Right lobe of liver (tissue), 6 donors: ENCODE data around the gene SMC1B. TPM values are rescaled to one million over a fixed set of nuclear protein-coding genes. Genes with fewer than 3 reads are reported as not detected.

Experiments used
- ATAC-seq, 4 donors: fragments of 200-7000 bp; cut with Tn5 transposase; one replicate each; pipeline ENCODE4 v1.9.1; 2020; ENCODE audit warnings: mild to moderate bottlenecking in 4 of 4, moderate library complexity in 4 of 4
- DNase-seq, 3 donors: peaks; one replicate each; pipeline ENCODE4 v3.0.0-alpha.2; 2020
- H3K27ac ChIP-seq, 3 donors: fragments of 200-600 bp; one replicate each; pipeline ENCODE4 v1.8.0; 2022
- H3K27me3 ChIP-seq, 2 donors: fragments of 200-600 bp; one replicate each; pipeline ENCODE4 v1.8.0; 2022
- H3K36me3 ChIP-seq, 4 donors: fragments of 200-600 bp; sonication (generic) in 1 of 4; one replicate each; pipeline versions ENCODE4 v1.5.1 to v1.8.0; 2017 to 2022; ENCODE audit warnings: control low read depth in 1 of 4
- H3K4me1 ChIP-seq, 4 donors: fragments of 200-600 bp; sonication (generic) in 1 of 4; one replicate each; pipeline versions ENCODE4 v1.5.1 to v1.8.0; 2017 to 2022; ENCODE audit warnings: control low read depth in 1 of 4
- H3K4me3 ChIP-seq, 3 donors: fragments of 200-600 bp; one replicate each; pipeline ENCODE4 v1.8.0; 2022
- H3K9me3 ChIP-seq, 4 donors: fragments of 200-600 bp; sonication (generic) in 1 of 4; one replicate each; pipeline versions ENCODE4 v1.5.1 to v1.8.0; 2017 to 2022; ENCODE audit warnings: control low read depth in 1 of 4
- POLR2A ChIP-seq: fragments of 450-650 bp; IDR thresholded peaks from one replicate; pipeline ENCODE4 v1.6.1; 2017; ENCODE audit warnings: antibody characterized with exemption, mild to moderate bottlenecking
- WGBS: methylation state at CpG from one replicate; pipeline ENCODE4 v1.1.6; 2018; ENCODE audit warnings: low coverage, low lambda C conversion rate; ENCODE audit not compliant: insufficient coverage; ENCODE audit errors: missing lambda C conversion rate; 5-methylcytosine and 5-hydroxymethylcytosine counted together
- intact Hi-C, 2 donors: fragments of 100-400 bp; cut with DNase I; formaldehyde crosslinking; loops; one replicate each; pipeline versions ENCODE4 v1.11.2 to v1.14.1; 2022
- total RNA-seq, 6 experiments: library from RNA; depleted of rRNA in 2 of 6; stranded (reverse); fragments of >200 nt in 2 of 6; fragmentation: NEBNext Ultra II Directional in 3 of 6; extraction: Animal tissue kit (Norgen Biotek cat#: 25700) in 3 of 6; gene quantifications; one replicate each; pipeline versions ENCODE4 v1.1.0 to v1.2.4, GENCODE V29; 2016 to 2023
- TF ChIP-seq, protein P1 (sequence below), 4 donors: fragments of 200-600 bp in 3 of 4; fragments of 450-650 bp in 1 of 4; IDR thresholded peaks; one replicate each; pipeline versions ENCODE4 v1.5.1 to v1.8.0; 2016 to 2022; ENCODE audit warnings: antibody characterized with exemption in 4 of 4, mild to moderate bottlenecking in 2 of 4
- donor health status: DM: no; HTN: yes; CAD: no.
- donor health status: DM: no; HTN: no; CAD: no.
- donor health status: DM: no; HTN: no; CAD: no.
- donor health status: DM: no; HTN: yes; CAD: no.
- donor health status: DM: no; HTN: yes; CAD: no.

The SMC1B gene
- total RNA-seq, 6 experiments from 2014 or later, result not detected

DNA sequence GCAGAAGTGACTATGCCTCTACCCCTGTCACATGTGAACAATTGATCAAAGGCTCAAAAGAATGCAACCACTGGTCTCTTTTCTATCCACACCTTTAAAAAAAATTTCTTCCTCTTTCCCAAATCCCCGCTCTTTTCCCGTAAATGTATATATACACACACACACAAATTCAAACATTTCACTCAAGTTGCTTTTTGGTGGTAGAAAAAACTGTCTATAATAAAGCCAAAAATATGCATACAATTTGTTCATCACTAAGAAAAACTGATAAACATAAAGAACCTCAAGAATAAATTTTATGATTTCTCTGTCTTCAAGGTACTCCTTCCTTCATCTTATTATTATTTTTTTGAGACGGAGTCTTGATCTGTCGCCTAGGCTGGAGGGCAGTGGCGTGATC, 5.6 kb downstream of the SMC1B start:
- Histone ChIP-seq H3K9me3 (no peaks in the 10 kb centered on the region), H3K27me3 (no peaks in the 10 kb centered on the region), H3K36me3 (no peaks in the 10 kb centered on the region), H3K27ac (no peak overlapping the region), H3K4me3 (no peak overlapping the region), H3K4me1 (no peaks in the 10 kb centered on the region)
- ATAC-seq (no peak), DNase-seq (no peak)
- intact Hi-C loops, result no loop called here
- TF ChIP-seq, protein P1, sequence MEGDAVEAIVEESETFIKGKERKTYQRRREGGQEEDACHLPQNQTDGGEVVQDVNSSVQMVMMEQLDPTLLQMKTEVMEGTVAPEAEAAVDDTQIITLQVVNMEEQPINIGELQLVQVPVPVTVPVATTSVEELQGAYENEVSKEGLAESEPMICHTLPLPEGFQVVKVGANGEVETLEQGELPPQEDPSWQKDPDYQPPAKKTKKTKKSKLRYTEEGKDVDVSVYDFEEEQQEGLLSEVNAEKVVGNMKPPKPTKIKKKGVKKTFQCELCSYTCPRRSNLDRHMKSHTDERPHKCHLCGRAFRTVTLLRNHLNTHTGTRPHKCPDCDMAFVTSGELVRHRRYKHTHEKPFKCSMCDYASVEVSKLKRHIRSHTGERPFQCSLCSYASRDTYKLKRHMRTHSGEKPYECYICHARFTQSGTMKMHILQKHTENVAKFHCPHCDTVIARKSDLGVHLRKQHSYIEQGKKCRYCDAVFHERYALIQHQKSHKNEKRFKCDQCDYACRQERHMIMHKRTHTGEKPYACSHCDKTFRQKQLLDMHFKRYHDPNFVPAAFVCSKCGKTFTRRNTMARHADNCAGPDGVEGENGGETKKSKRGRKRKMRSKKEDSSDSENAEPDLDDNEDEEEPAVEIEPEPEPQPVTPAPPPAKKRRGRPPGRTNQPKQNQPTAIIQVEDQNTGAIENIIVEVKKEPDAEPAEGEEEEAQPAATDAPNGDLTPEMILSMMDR (IDR thresholded peaks at IDR 0.05), result no peak
- no peak for TF ChIP-seq POLR2A
- 92% methylated on average over 5 of the region's 5 CpGs for WGBS

DNA sequence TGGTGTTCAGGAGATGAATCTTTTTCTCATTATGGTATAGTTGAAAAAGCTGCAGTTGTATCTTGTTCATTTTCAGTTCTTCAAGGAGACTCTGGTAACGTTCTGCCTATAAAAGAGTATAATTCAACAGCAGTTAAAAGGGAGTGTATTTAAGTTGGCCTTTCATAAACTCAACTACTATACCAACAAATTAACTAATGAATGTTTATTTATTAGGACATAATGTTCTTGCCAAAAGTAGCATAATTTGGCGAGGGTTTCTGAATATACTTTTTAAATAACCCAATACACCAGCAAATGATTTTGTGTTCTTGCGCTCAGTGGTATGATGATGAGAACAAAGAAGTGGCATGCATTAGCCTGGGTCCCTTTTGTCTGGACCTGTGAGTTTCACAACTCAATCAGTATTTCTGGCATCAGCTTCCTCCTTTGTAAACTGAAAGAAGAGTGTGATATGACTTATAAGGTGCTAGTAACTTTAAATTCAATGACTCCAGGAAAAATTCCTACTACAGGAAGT, 10.9 kb downstream of the SMC1B start:
- H3K27ac ChIP-seq, result no peak overlapping the region
- no peak for TF ChIP-seq POLR2A
- TF ChIP-seq, protein P1 (IDR thresholded peaks at IDR 0.05), result no peak
- ATAC-seq (no peak), DNase-seq (no peak)
- intact Hi-C loops, result no loop called here
- no peaks in the 10 kb centered on the region for H3K27me3 ChIP-seq
- H3K9me3 ChIP-seq, result no peaks in the 10 kb centered on the region
- no peak overlapping the region for H3K4me3 ChIP-seq
- 80% methylated on average over 3 of the region's 3 CpGs for WGBS
- H3K36me3 ChIP-seq, result no peaks in the 10 kb centered on the region
- no peaks in the 10 kb centered on the region for H3K4me1 ChIP-seq

DNA sequence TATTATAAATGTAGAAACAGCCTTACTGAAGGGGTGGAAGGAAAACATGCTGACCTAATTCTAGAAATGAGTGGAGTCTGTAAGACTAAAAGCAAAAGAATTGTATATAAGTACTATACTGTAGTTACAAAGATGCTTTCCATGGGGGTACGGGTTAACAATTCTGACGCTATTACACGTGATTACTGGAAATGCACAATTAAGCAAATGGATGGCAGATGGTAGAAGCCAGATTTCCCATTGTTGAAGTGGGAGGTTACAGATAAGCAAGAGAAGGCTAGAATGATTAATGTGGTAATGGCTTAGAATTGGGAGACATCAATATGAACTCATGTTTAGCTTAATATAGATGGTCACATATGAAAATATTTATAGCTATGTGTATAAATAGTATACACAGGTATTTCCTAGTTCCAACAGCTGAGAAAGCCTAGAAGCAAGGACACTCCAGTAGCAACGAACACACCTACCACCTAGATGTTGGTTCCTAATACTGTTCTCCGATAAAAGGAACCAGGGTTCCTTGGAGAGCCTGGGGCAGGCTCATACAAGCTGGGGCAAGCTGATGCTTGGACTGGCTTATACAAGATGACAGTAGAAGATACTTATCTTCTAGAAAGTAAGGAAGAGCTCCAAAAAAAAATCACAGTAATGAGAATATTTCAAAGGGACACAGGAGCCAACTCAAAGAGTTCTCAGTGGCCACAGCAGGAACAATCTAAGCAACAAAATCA, 13.5 kb downstream of the SMC1B start:
- intact Hi-C loops, result no loop called here
- H3K36me3 ChIP-seq, result no peaks in the 10 kb centered on the region
- no peak overlapping the region for H3K4me3 ChIP-seq
- TF ChIP-seq, protein P1 (IDR thresholded peaks at IDR 0.05), result no peak
- TF ChIP-seq POLR2A, result no peak
- DNase-seq (no peak), ATAC-seq (no peak)
- no peaks in the 10 kb centered on the region for H3K9me3 ChIP-seq
- H3K4me1 ChIP-seq, result no peaks in the 10 kb centered on the region
- 85% methylated on average over 5 of the region's 5 CpGs for WGBS
- no peak overlapping the region for H3K27ac ChIP-seq
- H3K27me3 ChIP-seq, result no peaks in the 10 kb centered on the region

DNA sequence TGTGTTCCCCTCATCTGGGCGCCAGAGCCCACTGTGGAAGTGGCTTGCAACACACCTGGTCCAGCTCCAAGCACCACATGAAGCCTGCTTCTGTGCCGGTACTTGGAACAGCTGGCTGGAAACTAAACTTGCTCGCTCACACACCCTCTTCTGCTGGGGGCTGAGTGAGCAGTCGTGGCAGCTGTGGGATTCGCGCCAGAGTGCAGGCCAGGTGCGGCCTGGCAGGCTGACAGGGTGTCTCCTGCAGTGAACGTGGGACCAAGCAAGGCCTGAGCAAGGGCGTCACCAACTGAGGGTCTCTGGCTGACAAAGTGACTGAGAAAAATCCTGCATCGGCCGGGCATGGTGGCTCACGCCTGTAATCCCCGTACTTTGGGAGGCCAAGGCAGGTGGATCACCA, 15.2 kb downstream of the SMC1B start:
- Histone ChIP-seq H3K9me3 (no peaks in the 10 kb centered on the region), H3K36me3 (no peaks in the 10 kb centered on the region), H3K4me1 (no peaks in the 10 kb centered on the region), H3K4me3 (no peak overlapping the region), H3K27me3 (no peaks in the 10 kb centered on the region), H3K27ac (no peak overlapping the region)
- DNase-seq, result no peak
- TF ChIP-seq POLR2A, result no peak
- TF ChIP-seq, protein P1 (IDR thresholded peaks at IDR 0.05), result no peak
- ATAC-seq, result no peak
- intact Hi-C loops, result no loop called here
- WGBS, result 85% methylated on average over 5 of the region's 13 CpGs
